Left ventricle myocardium superior (tissue), 1 donor: ENCODE measurements around the gene CREBBP. TPM values are rescaled to one million over a fixed set of nuclear protein-coding genes. Genes with fewer than 3 reads are reported as not detected.
A peak's percentile ranks its signal among the peaks of the same experiment; 100 is the strongest.

Experiments used
- ATAC-seq: fragments of 200-7000 bp; cut with Tn5 transposase; one replicate; pipeline ENCODE4 v1.9.1; 2020; ENCODE audit warnings: mild to moderate bottlenecking, moderate library complexity
- DNase-seq: peaks from one replicate; pipeline ENCODE4 v3.0.0-alpha.2; 2020
- intact Hi-C: fragments of 100-400 bp; cut with micrococcal nuclease; formaldehyde crosslinking; loops from one replicate; pipeline ENCODE4 v1.11.0; 2022
- total RNA-seq: library from RNA; stranded (reverse); fragmentation: NEBNext Ultra II Directional; extraction: Animal tissue kit (Norgen Biotek cat#: 25700); gene quantifications from one replicate; pipeline ENCODE4 v1.2.1, GENCODE V29; 2021
- donor health status: DM: no; HTN: yes; CAD: no; lungs with severe emphysema.

The CREBBP gene
- total RNA-seq, 1 donor from 2014 or later = 40.6 TPM

DNA sequence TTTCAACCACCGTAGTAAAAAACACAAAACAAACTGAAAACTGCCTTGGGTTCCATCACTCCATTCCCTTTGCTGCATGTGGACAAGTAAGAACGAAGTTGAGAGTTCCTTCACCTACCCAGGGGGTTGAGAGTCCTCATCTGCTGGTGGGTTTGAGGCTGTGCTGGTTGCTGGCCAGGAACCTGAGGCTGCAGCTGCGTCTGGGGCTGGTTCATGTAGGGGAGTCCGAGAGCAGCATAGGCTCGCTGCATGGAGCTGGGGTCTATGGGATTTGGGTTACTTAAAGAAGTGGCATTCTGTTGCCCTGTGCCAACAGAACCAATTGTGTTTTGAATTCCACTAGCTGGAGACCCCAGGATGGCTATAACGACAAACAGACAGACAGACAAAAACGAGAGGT is 97.9 kb downstream of the CREBBP start:
- ATAC-seq (no peak), DNase-seq (no peak)
- intact Hi-C loops = no loop called here

DNA sequence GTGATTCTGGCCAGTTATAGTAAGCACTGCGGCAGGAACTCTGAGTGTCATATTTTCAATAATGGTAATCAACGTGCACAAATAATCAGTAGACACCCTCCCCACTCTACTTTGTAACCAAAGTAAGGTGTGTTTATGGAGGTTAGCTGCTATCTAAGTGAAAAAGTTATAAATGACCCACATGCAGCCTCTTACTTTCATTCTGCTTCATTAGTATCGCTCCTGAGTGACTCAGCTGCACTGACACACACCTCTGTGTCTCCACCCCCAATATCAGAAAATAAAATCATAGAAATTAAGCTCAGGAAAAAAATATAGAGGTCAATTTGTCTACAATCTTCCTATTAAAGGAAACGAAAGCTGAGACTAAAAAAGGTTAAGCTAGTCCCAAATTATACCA is 99.1 kb downstream of the CREBBP start:
- no peak for DNase-seq
- ATAC-seq = no peak
- intact Hi-C loops = no loop called here

DNA sequence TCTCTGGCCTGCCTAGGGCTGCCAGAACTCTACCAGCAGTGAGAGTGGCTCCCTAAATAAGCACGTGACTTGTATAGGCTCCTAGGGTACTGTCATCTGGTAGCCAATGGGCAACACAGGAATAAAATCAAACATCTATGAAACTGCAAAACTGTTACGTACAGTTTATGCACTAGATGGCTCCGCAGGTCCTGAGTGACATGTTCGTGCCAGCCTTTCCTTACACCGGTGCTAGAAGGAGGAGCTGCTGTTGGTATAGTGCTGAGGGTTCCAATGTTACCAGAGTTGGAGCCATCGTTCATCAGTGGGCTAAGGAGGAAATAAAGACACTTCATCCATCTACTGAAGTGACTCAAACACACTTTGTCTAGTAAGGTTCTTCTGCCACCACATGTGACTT is 99.9 kb downstream of the CREBBP start:
- ATAC-seq (no peak), DNase-seq (no peak)
- intact Hi-C loops = no loop called here

DNA sequence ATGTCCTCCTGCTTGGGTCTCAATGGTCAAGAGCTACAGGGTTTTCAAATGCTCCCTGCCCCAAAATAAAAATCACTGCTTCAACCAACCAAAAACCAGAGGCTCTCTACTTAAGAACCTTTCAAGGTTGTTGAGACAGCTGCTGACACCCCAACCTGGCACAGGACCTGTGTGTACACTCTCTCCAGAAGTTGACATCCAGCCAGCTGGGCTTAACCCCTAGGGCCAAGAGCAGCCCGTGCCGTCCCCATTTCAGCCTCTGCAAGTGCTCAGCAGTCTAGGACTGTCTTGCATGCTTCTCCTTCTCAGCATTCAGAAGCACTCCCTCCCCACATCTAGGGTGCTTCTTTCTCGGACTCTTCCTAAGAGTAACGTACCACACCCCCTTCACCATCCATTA is 104.2 kb downstream of the CREBBP start:
- ATAC-seq (peak; percentile 27), DNase-seq (peak; percentile 50)
- intact Hi-C loops = loop anchor here (10.0 kb wide), 1 partner anchor 98 kb away; no protein-coding TSS in a partner anchor

DNA sequence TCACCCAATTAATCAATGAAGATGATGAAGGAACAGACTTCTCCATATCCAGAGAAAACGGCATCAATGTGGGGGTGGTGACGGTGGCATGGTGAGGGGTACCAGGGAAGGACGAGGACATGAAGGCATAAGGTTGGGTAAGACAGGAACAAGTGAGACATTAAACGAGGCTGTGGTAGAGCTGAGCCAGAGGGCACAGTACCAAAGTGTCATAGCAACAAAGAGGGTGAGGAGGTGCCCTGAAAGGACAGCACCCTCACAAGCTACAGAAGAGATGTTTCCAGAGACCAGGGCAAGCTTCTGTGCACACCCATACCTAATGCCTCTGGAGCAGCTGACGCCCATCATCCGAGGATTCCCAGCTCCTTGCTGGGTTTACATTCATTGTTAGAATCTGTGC is 105.7 kb downstream of the CREBBP start:
- intact Hi-C loops = loop anchor here (10.0 kb wide), 1 partner anchor 100 kb away; no protein-coding TSS in a partner anchor
- ATAC-seq (peak; percentile 75), DNase-seq (no peak)

DNA sequence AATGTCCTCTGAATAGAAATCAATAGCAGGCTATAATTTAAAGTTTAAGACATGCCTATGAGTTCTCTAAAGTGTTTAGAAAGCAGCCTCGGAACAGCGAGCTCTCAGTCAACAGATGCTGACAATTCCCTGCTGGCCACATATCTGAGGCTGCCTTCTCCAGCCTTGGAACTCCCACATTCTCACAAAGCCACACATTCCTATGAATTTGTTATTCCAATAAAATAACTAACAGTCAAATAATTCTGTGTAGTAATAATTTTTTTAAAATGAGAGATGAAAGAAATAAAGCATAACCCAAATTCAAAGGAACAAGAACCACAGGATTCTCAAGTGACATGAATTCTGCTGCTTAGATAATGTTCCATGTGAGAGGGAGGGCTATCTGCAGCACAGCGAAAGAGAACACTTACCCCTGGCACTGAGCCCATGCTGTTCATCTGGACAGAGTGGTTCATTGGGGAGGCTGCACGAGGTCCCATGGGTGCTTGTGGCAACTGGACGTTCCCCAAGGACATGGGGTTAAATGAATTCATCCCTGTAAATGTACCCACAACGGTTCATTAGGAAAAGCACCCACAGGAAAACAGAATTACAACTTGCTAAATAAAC is 106.3 kb downstream of the CREBBP start:
- ATAC-seq (peak; percentile 92), DNase-seq (peak; percentile 77)
- intact Hi-C loops = loop anchor here (10.0 kb wide), 1 partner anchor 101 kb away; no protein-coding TSS in a partner anchor

DNA sequence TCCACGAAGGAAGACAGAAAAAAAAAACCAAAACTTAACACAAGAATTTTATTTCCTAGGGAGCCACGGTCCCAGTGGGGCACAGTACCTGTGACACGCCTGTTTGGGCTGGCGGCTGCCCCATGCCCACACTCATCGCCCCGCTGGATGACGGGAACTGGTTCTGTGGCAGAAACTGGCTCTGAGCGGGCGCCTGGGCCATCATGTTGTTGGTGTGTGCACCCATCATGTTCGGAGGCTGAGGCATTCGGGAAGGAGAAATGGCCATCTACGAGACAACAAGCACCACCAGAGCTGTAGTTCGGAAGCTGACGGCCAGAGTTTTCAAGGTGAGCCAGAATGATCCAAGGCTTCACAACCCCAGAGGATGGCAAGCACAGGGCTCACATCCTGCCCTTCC is 106.8 kb downstream of the CREBBP start:
- no peak for DNase-seq
- no peak for ATAC-seq
- intact Hi-C loops = loop anchor here (10.0 kb wide), 1 partner anchor 101 kb away; no protein-coding TSS in a partner anchor

DNA sequence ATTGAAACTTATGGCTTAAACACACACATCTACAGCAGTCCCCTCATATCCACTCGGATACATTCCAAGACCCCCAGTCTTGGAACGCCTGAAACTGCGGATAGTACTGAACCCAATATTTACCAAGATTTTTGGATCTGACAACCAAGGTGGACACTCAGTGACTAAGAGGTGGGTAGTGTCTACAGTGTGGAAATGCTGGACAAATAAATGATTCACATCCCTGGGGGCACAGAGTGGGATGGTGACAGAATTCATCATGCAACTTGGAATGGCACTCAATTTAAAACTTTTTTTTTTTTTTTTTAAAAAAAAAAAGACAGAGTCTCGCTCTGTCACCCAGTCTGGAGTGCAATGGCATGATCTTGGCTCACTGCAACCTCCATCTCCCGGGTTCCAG is 109.0 kb downstream of the CREBBP start:
- ATAC-seq (no peak), DNase-seq (no peak)
- intact Hi-C loops = loop anchor here (10.0 kb wide), 1 partner anchor 103 kb away; no protein-coding TSS in a partner anchor

DNA sequence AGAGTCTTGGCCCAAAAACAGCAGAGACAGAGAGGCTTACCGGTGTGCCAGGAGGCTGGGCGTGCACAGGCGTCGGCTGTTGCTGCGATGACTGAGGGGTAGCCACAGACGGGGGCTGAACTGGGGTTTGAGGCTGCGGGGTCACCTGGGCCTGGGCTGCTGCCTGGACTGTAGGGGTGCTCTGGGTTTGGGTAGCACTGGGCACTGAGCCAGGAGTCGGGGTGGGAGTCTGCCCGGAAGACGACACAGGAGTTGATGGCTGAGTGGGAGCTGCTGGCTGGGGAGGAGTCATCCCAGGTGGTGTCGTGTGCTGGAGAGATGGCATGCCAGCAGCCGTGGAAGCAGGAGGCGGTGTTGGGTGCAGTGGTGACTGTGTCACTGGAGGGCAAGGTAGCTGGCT is 110.0 kb downstream of the CREBBP start:
- no peak for DNase-seq
- no peak for ATAC-seq
- intact Hi-C loops = loop anchor here (10.0 kb wide), 1 partner anchor 104 kb away; no protein-coding TSS in a partner anchor

DNA sequence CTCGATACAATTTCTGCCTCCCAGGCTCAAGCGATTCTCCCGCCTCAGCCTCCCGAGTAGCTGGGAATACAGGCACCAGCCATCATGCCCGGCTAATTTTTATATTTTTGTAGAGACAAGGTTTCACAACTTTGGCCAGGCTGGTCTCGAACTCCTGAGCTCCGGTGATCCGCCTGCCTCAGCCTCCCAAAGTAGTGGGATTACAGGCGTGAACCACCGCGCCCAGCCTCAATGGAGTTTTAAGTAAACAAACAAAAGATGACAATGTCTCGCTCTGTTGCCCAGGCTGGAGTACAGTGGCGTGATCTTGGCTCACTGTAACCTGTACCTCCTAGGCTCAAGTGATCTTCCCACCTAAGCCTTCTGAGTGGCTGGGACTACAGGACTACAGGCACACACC is 110.6 kb downstream of the CREBBP start:
- intact Hi-C loops = loop anchor here (10.0 kb wide), 1 partner anchor 105 kb away; no protein-coding TSS in a partner anchor
- no peak for ATAC-seq
- DNase-seq = no peak

DNA sequence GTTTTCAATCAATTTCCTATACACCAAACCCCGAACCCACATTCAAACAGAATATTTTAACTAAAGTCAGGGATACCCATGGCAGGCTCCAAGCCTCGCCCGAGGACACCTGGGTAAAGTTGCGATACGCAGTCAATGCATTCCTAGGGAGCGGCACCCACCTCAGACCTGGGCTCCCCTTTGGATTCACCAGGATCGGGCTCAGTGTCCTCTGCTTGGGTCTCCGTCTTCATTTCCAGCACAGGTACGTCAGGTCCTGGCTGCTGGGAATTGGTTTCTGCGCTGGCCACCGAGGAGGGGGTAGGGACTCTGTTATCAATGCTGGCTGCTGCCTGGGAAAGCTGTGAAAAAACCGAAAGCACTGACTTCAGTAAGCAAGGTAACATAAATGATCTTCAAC is 111.5 kb downstream of the CREBBP start:
- DNase-seq = no peak
- intact Hi-C loops = no loop called here
- no peak for ATAC-seq

DNA sequence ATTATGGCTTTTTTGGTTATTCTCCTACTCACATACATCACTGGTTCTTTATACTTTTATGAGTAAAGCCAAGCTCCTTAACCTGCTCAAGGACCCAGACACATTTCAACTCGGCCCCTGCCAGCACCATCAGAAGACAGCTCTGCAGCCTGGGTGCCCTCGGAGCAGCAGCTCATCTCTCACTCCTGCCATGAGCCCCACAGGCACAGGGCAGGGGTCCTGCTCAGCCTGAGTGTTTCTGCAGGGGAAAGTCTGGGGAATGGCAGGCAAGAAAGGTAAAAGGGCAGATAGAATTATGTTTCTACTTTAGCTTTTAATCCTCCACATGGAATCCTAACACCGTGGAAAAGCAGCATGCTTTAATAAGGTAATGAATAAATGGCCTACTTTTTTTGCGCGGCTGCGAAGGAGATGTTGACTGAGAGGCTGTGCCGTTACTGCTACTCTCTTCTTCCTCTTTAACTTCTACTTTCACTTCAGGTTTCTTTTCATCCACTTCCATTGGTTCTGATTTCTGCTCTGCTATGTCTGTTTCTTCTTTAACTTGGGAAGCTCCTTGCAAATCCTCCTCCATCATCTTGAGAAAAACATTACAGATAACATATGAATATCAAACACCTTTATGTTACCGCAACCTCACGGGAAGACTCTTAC is 113.1 kb downstream of the CREBBP start:
- ATAC-seq (no peak), DNase-seq (no peak)
- intact Hi-C loops = no loop called here

DNA sequence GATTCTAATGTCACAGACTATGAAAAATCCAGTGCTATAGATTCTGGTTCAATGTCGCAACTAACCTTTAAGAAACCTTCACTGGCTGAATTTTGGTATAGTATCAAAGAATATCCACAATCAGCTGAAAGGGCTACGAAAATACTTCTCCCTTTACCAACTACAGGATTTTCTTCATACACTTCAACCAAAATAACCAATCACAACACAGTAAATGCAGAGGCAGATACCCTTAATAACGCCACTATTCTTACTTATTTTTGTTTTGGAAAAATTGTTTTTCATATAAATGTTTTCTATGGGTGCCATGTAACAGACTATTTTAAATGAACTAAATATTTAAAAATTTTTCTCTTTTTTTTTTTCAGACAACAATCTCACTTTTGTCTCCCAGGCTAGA is 114.3 kb downstream of the CREBBP start:
- DNase-seq (no peak), ATAC-seq (no peak)
- intact Hi-C loops = no loop called here

DNA sequence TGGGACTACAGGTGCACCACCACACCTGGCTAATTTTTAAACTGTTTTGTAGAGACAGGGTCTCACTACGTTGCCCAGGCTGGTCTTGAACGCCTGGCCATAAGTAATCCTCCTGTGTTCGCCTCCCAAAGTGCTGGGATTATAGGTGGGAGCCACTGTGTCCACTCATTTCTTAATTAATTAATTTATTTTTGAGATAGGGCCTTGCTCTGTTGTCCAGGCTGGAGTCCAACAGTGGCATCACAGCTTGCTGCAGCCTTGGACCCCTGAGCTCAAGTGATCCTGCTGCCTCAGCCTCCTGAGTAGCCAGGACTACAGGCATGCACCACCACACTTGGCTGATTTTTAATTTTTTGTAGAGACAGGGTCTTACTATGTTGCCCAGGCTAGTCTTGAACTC is 116.1 kb downstream of the CREBBP start:
- intact Hi-C loops = no loop called here
- ATAC-seq (no peak), DNase-seq (no peak)

DNA sequence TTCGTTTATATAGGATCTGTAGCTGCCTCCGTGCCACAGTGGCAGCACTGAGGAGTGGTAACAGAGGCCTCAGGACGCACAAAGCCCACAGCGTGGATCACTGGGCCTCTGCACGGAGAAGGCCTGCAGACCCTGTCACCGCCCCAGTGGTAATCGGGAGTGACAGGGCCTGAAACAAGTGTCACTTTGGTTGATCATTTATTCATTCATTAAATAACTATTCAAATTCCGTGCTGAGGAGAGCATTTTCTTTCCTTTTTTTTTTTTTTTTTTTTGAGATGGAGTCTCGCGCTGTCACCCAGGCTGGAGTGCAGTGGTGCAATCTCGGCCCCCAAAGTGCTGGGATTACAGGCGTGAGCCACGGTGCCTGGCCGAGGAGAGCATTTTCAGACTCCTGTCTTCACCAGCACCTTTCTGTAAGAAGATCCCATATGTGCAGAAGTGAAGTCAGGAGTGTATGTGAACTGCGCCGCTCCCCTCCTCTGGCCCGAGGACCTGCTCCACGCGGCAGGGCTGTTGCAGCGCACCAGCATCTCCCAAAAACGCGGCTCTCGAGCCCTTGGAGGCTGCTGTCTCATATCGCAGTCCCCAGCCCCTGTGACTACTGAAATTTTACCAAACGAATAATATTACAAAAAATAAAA is 118.3 kb downstream of the CREBBP start:
- DNase-seq (no peak), ATAC-seq (no peak)
- intact Hi-C loops = no loop called here

DNA sequence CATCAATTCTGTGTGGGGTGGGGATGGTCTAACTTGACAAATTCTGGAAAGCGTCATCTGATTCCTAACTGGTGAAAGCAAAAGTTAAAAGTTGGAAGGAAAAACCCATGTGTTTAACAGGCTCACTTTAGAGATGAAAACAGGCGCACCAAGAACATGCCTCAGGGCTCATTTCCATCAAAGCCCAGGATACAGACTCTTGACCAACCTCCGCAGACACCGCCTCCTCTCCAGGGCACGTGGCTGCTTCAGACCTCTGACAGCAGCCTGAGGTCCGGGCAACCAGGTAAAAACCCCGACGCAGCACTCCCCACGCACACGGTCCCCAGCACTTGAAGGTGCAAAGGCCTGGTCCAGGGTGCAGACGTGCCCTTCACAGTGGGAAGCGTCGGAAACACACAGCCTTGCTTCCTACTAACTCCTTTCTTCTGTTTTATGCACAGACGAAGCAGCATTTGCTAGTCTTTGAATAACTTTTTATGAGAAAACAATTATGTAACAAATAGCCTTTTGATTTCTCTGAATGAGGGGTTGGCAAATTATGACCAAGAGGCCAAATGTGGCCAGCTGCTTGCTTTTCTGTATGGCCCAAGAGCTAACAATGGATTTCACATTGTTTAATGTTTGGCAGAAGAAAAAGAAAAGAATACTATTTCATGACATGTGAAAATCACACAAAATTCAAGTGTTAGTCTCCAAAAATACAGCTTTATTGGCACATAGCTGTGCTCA is 119.0 kb downstream of the CREBBP start:
- ATAC-seq (no peak), DNase-seq (no peak)
- intact Hi-C loops = no loop called here

DNA sequence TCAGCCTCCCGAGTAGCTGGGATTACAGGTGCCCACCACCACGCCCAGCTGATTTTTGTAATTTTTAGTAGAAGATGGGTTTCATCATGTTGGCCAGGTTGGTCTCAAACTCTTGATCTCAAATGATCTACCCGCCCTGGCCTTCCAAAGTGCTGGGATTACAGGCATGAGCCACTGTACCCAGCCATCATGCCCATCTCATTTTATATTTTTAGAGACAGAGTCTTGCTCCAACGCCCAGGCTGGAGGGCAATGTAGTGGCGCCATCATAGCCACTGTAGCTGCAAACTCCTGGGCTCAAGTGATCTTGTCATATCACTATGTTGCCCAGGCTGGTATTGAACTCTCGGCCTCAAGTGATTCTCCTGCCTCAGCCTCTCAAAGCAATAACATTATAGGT is 120.0 kb downstream of the CREBBP start:
- no peak for DNase-seq
- ATAC-seq = no peak
- intact Hi-C loops = no loop called here

DNA sequence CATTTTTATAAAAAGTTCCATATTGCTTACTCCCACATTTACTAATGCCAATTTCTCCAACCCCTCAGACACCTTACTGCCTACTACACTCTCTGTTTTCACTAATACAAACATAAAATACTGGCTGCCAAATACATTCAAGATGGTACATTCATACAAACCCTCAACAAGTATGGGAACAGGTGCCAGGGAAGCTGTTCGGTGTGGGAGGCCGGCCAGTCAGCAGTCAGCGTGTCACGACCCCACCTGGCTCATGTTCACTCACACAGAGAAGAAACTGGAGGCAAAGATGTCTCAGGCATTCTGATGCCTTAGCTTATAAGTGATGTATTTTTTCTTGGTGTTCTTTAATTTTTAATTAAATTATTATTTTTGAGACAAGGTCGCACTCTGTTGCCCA is 120.8 kb downstream of the CREBBP start:
- intact Hi-C loops = no loop called here
- ATAC-seq = peak; percentile 51

DNA sequence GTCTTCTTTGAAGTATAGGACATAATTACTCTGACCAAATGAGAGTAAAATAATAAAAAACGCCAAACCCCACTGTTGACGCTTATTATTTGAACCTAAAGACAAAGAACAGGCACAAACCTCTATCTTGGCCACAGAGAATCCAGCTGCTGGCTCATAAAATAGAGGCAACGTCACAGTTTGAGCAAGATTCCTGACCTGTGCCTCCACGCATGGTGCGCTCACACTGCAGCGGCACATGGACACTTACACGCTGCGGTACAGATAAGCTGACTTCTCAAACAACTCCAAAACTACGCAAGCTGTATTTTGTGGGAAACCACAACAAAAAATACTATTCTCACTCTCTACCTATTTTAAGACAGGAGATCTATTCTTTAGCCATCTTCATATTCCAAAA is 124.4 kb downstream of the CREBBP start:
- DNase-seq (no peak), ATAC-seq (no peak)
- intact Hi-C loops = no loop called here

More for the DNA sequence above, 120.8 kb downstream of the CREBBP start:
- DNase-seq = no peak

DNA sequence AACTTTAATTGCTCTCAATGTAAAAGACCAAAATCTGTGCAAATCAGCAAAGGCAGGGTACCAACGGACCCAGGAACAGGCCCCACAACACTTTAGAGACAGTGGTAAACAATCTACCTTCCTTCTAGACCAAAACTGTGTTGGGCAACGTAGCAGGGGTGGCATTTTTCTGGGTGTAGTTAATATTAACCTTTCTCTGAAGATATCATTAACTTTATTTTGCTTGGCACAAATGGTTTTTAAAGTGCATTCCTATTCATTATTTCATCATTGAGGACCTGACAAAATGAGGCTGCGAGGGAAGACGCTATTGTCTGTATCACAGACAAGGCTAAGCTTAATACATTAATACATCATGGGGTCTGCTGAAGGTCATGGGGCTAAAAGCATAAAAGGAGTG is 125.3 kb downstream of the CREBBP start:
- ATAC-seq (no peak), DNase-seq (no peak)
- intact Hi-C loops = no loop called here
